GM12892 (cell line): ENCODE results near the gene IGF1R.

ENCODE experiments used
- POLR2A ChIP-seq: IDR thresholded peaks from 2 replicates; pipeline ENCODE4 v1.6.1; 2011; ENCODE audit warnings: low read depth, low read length, control low read depth
- POLR2AphosphoS5 ChIP-seq: IDR thresholded peaks from 2 replicates; pipeline ENCODE4 v1.6.1; 2011; ENCODE audit warnings: low read depth, low read length, control low read depth
- TAF1 ChIP-seq: IDR thresholded peaks from 2 replicates; pipeline ENCODE4 v1.6.1; 2011; ENCODE audit warnings: low read depth, mild to moderate bottlenecking, control low read depth, low read length, borderline replicate concordance

DNA sequence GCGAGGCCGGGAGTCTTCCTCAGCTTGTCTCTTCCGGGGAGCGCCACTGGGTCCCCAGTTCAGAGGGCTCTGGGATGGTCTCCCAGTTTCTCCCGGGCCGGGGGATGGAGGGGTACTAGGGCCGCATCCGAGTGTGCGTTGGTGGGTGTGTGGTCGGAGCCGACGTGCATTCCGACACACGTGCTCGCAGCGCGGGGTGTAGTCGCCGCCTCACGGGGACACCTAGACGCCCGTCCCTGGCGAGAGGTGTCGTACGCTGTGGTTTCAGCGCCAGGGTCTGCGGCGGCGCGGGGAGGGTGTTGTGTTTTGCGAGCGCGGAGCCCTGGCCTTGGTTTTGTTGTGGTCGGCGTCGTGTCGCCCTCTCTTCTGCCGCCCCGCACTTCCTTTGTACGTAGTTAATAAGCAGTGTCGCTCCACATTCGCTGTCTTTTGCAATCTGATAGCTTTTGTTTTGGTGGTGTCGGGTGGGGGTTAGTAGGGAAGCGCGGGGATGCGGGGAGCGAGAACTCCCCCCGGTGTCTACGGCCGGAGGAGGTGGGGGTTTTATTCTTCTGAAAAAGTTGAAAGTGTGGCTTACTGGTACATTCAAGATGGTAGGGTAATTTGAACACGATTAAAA is 2.2 kb downstream of the IGF1R start:
- TF ChIP-seq TAF1: no peak
- TF ChIP-seq POLR2A: no peak
- no peak for TF ChIP-seq POLR2AphosphoS5
